Brain microvascular endothelial cell (primary cell): ENCODE measurements around the gene APEX1.

ENCODE experiments used
- DNase-seq: peaks from one replicate; pipeline ENCODE4 v3.0.0-alpha.2; 2020
- H3K27ac ChIP-seq: fragments of 250-450 bp; sonication (Bioruptor Pico); 2 replicates; pipeline ENCODE4 v1.5.1; 2020; ENCODE audit warnings: mild to moderate bottlenecking, moderate library complexity
- H3K27me3 ChIP-seq: fragments of 250-450 bp; sonication (Bioruptor Pico); replicated peaks from 2 replicates; pipeline ENCODE4 v1.5.1; 2020; ENCODE audit warnings: mild to moderate bottlenecking
- H3K36me3 ChIP-seq: fragments of 250-450 bp; sonication (Bioruptor Pico); replicated peaks from 2 replicates; pipeline ENCODE4 v1.5.1; 2020; ENCODE audit warnings: mild to moderate bottlenecking
- H3K4me3 ChIP-seq: 2 replicates; pipeline ENCODE4 v1.5.1; 2011; ENCODE audit warnings: low read depth, mild to moderate bottlenecking, control low read depth, low read length, moderate library complexity
- in situ Hi-C: cut with HindIII; loops from 2 replicates; pipeline ENCODE4 v1.10.0; 2017; ENCODE audit warnings: low sequenced_read_pairs, low pct_ligation_motif_present
- TF ChIP-seq, protein P1 (sequence below): IDR thresholded peaks from 2 replicates; pipeline ENCODE4 v1.5.1; 2011; ENCODE audit warnings: low read depth, mild to moderate bottlenecking, moderate library complexity, low read length, control low read depth, inconsistent platforms; ENCODE audit errors: missing control alignments

Gene APEX1

DNA sequence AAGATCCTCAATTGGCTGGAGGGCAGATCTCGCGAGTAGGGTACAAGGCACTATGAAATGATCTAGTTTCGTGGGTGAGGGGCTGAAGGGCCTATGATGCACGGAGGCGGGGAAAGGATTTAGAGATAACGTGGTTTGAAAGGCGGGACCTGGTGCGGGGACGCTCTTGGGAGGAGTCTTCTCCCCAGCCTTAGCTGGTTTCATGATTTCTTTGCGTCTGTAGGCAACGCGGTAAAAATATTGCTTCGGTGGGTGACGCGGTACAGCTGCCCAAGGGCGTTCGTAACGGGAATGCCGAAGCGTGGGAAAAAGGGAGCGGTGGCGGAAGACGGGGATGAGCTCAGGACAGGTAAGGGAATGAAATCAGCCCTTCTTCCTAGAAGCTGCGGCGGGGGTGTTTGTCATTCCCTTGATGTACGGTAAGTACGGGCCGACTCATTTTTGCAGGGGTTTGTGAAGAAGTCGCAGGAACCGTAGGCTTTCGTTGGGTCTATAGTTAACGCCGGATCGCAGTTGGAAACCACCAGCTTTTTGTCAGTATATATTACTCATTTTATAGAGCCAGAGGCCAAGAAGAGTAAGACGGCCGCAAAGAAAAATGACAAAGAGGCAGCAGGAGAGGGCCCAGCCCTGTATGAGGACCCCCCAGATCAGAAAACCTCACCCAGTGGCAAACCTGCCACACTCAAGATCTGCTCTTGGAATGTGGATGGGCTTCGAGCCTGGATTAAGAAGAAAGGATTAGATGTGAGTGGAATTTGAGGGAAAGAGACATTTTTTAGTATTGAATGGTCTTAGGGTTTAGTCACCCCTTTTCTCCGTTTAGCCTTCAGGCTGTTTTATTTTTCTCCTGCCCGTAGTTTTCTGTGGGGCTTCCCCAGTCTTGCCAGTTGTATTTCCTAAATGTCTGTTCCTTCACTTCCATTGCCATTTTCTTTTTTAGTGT, 602 bp downstream of the APEX1 start:
- Histone ChIP-seq H3K36me3 (peaks cover 35% of the 10 kb centered on the region), H3K27me3 (no peaks in the 10 kb centered on the region), H3K4me3 (peak overlapping the region; percentile 93), H3K27ac (peak overlapping the region; percentile 99)
- TF ChIP-seq, protein P1, sequence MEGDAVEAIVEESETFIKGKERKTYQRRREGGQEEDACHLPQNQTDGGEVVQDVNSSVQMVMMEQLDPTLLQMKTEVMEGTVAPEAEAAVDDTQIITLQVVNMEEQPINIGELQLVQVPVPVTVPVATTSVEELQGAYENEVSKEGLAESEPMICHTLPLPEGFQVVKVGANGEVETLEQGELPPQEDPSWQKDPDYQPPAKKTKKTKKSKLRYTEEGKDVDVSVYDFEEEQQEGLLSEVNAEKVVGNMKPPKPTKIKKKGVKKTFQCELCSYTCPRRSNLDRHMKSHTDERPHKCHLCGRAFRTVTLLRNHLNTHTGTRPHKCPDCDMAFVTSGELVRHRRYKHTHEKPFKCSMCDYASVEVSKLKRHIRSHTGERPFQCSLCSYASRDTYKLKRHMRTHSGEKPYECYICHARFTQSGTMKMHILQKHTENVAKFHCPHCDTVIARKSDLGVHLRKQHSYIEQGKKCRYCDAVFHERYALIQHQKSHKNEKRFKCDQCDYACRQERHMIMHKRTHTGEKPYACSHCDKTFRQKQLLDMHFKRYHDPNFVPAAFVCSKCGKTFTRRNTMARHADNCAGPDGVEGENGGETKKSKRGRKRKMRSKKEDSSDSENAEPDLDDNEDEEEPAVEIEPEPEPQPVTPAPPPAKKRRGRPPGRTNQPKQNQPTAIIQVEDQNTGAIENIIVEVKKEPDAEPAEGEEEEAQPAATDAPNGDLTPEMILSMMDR, result no peak
- peak; percentile 91 for DNase-seq
- in situ Hi-C loops, result no loop called here

DNA sequence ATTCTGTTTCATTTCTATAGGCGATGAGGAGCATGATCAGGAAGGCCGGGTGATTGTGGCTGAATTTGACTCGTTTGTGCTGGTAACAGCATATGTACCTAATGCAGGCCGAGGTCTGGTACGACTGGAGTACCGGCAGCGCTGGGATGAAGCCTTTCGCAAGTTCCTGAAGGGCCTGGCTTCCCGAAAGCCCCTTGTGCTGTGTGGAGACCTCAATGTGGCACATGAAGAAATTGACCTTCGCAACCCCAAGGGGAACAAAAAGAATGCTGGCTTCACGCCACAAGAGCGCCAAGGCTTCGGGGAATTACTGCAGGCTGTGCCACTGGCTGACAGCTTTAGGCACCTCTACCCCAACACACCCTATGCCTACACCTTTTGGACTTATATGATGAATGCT, 1.9 kb downstream of the APEX1 start:
- Histone ChIP-seq H3K27me3 (no peaks in the 10 kb centered on the region), H3K4me3 (no peak overlapping the region), H3K36me3 (peaks cover 33% of the 10 kb centered on the region), H3K27ac (no peak overlapping the region)
- DNase-seq, result no peak
- in situ Hi-C loops, result no loop called here
- TF ChIP-seq, protein P1, result no peak

DNA sequence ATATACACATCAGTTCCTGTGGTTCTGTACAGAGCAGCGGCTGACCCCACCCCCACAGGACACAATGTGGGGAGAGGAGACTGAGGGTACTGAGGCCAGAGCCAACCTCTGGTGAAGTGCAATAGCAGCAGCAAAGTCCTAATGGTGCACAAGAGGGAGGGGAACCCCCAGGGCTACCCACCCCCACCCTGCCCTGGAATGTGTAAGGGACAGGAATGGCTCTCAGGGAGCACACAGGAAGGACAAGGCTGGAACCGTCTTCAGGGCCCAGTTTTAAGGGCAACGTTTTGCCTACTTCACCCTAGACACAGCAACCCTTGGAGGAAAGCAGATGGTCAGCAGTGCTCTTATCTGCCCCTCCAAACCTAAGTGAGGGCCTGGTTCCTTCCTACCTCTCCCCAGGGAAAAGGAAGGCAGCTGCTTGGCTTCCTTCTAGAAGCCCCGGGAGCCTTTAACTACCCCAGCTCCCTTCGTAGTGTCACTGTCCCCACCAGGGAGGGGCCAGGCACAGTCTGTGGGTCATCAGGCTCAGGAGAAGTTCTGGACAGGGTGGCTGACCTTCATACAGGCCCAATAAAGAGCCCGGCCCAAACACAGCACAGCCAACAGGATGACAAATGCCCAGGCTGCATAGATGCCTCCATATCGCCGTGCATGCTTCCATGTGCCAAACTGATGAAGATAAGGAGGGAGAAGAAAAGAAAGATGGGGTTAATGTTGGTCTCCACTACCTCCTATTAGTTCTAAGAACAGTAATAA, 3.2 kb downstream of the APEX1 start:
- H3K27me3 ChIP-seq, result no peaks in the 10 kb centered on the region
- in situ Hi-C loops, result no loop called here
- H3K27ac ChIP-seq, result no peak overlapping the region
- H3K36me3 ChIP-seq, result peaks cover 32% of the 10 kb centered on the region
- TF ChIP-seq, protein P1, result no peak
- no peak for DNase-seq
- no peak overlapping the region for H3K4me3 ChIP-seq

DNA sequence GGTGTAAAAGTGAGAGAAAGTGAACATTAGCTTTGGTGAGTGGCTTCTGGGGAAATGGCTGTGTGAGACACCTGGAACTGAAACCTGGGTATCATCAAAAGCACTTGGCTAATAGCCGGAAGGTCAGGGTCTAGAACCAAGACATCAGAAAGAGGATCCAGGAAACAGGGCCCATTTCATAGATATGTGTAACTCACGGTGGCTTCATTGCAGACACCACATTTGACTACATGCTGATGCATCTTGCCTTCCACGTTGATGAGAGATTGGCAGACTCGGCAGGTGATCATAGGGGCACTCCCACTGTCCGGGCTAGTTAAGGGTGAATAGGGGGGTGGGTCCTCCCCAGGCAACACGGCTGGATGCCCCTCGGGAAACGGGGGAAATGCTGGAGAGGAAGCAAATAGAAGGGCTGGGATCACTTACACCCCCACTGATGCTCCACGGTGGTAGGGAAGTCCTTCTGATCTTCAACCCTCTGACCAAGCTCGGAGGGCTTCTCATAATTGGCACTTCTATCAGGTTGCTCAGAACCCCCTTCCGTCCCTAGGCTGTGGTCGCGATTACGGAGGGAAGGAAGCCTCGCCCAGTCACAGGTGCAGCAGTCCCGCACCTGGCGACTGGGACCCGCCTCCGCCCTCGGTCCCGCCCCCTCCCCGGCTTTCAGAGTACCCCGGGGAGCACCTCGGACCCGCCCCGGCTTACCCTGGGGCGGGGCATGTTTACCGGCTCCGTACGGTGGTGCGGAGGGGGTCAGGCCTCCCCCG, 5.6 kb downstream of the APEX1 start:
- in situ Hi-C loops, result no loop called here
- Histone ChIP-seq H3K27me3 (no peaks in the 10 kb centered on the region), H3K36me3 (peaks cover 32% of the 10 kb centered on the region), H3K27ac (peak overlapping the region; percentile 89), H3K4me3 (peak overlapping the region; percentile 84)
- DNase-seq, result no peak
- TF ChIP-seq, protein P1, result no peak

DNA sequence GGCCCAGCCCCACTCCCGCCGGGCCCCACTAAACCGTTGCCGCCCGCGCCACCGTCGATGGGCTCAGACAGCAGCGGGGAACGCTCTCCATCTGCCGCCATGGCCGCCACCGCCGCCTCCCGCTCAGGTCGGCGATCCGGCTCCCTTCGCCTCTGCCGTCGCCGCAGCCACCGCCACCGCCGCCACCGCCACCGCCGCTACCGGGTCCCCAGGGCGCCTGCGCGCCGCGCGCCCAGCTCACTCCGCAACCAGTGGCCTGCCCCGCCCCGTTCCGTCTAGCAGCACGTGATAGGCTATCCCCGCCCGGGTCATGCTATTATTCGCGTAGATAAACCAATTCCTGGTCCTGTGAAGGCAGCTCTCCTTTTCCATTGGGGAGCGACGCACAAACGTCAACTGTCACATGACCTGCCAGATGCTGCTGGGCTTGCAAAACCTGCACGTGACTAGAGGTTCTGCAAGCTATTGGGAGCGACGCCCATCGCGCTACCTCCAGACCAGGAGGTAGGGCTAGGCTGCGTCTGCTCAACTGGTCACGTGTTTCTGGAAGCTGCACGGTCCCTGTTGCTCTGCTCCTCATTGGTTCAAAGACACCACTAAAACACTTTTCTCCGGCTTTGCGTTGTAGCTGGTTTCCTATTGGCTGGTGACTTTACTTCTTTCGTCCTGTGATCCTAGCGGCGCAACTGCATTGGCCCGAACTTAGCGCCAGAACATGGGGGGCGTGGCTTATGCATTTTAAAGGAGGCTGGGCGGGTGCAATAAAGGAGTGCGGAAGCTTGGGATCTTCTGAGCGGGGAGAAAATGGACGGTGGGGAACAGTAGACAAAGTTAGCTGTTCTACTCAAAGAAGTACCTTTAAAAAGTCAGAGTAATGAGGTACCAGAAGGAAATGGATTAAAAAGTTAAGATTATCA, 6.5 kb downstream of the APEX1 start, which contains the start of gene PIP4P1:
TSS of gene PIP4P1 (minus strand) at position 210 of the 917 bp plus-strand sequence. CDS start at position 101, 109 bp downstream.
- in situ Hi-C loops, result no loop called here
- Histone ChIP-seq H3K36me3 (peaks cover 28% of the 10 kb centered on the region), H3K27me3 (no peaks in the 10 kb centered on the region), H3K27ac (peak within 1 kb of the TSS; percentile 89), H3K4me3 (peak within 1 kb of the TSS; percentile 84)
- TF ChIP-seq, protein P1, result no peak
- peak; percentile 100 for DNase-seq
